ENCODE measurements around the gene ITPR3.

ITPR3 gene

GRCh38 chr6:33690766-33691165, 69.6 kb downstream of the ITPR3 start:
- no peaks in the 10 kb centered on the region for H3K27me3 ChIP-seq (ENCODE audit: control insufficient read depth, insufficient read depth, low read length)
- no peaks in the 10 kb centered on the region for H3K4me1 ChIP-seq (ENCODE audit: control insufficient read depth, insufficient read depth, low read length)
- H3K4me3 ChIP-seq (ENCODE audit: low read length), result no peak overlapping the region
- no peak overlapping the region for H3K9ac ChIP-seq (ENCODE audit: low read length)
- H3K27ac ChIP-seq (ENCODE audit: low read depth, low read length), result no peak overlapping the region
- peaks cover 24% of the 10 kb centered on the region for H3K36me3 ChIP-seq (ENCODE audit: control insufficient read depth, insufficient read depth, low read length)

- H3K4me3 ChIP-seq (ENCODE audit: low read length), result no peak overlapping the region
- no peak overlapping the region for H3K9ac ChIP-seq (ENCODE audit: low read length)
- H3K4me1 ChIP-seq (ENCODE audit: control insufficient read depth, insufficient read depth, low read length), result no peaks in the 10 kb centered on the region
- H3K27ac ChIP-seq (ENCODE audit: low read depth, low read length), result no peak overlapping the region
- no peaks in the 10 kb centered on the region for H3K27me3 ChIP-seq (ENCODE audit: control insufficient read depth, insufficient read depth, low read length)
- peaks cover 20% of the 10 kb centered on the region for H3K36me3 ChIP-seq (ENCODE audit: control insufficient read depth, insufficient read depth, low read length)
These were observed 70.4 kb downstream of the ITPR3 start for GRCh38 chr6:33691456-33692077.

- Histone ChIP-seq H3K27me3 (ENCODE audit: control insufficient read depth, insufficient read depth, low read length) (no peaks in the 10 kb centered on the region), H3K4me1 (ENCODE audit: control insufficient read depth, insufficient read depth, low read length) (peaks cover 3% of the 10 kb centered on the region), H3K4me3 (ENCODE audit: low read length) (no peak overlapping the region), H3K9ac (ENCODE audit: low read length) (no peak overlapping the region), H3K36me3 (ENCODE audit: control insufficient read depth, insufficient read depth, low read length) (peaks cover 17% of the 10 kb centered on the region), H3K27ac (ENCODE audit: low read depth, low read length) (no peak overlapping the region)
These were observed 71.1 kb downstream of the ITPR3 start for GRCh38 chr6:33692078-33692759.

- no peak overlapping the region for H3K9ac ChIP-seq (ENCODE audit: low read length)
- no peak overlapping the region for H3K27ac ChIP-seq (ENCODE audit: low read depth, low read length)
- H3K4me3 ChIP-seq (ENCODE audit: low read length), result no peak overlapping the region
- H3K27me3 ChIP-seq (ENCODE audit: control insufficient read depth, insufficient read depth, low read length), result no peaks in the 10 kb centered on the region
- H3K36me3 ChIP-seq (ENCODE audit: control insufficient read depth, insufficient read depth, low read length), result peaks cover 18% of the 10 kb centered on the region
- H3K4me1 ChIP-seq (ENCODE audit: control insufficient read depth, insufficient read depth, low read length), result peaks cover 3% of the 10 kb centered on the region
These were observed 71.6 kb downstream of the ITPR3 start for GRCh38 chr6:33692760-33693158.

GRCh38 chr6:33693186-33694105, 72.3 kb downstream of the ITPR3 start:
- H3K36me3 ChIP-seq (ENCODE audit: control insufficient read depth, insufficient read depth, low read length), result peaks cover 22% of the 10 kb centered on the region
- no peak overlapping the region for H3K4me3 ChIP-seq (ENCODE audit: low read length)
- no peak overlapping the region for H3K9ac ChIP-seq (ENCODE audit: low read length)
- no peak overlapping the region for H3K27ac ChIP-seq (ENCODE audit: low read depth, low read length)
- no peaks in the 10 kb centered on the region for H3K27me3 ChIP-seq (ENCODE audit: control insufficient read depth, insufficient read depth, low read length)
- H3K4me1 ChIP-seq (ENCODE audit: control insufficient read depth, insufficient read depth, low read length), result peaks cover 3% of the 10 kb centered on the region

GRCh38 chr6:33694401-33694931, 73.3 kb downstream of the ITPR3 start:
- H3K4me3 ChIP-seq (ENCODE audit: low read length), result no peak overlapping the region
- no peak overlapping the region for H3K9ac ChIP-seq (ENCODE audit: low read length)
- peaks cover 3% of the 10 kb centered on the region for H3K4me1 ChIP-seq (ENCODE audit: control insufficient read depth, insufficient read depth, low read length)
- no peaks in the 10 kb centered on the region for H3K27me3 ChIP-seq (ENCODE audit: control insufficient read depth, insufficient read depth, low read length)
- H3K27ac ChIP-seq (ENCODE audit: low read depth, low read length), result no peak overlapping the region
- H3K36me3 ChIP-seq (ENCODE audit: control insufficient read depth, insufficient read depth, low read length), result peaks cover 19% of the 10 kb centered on the region

- H3K9ac ChIP-seq (ENCODE audit: low read length), result no peak overlapping the region
- no peaks in the 10 kb centered on the region for H3K27me3 ChIP-seq (ENCODE audit: control insufficient read depth, insufficient read depth, low read length)
- H3K4me1 ChIP-seq (ENCODE audit: control insufficient read depth, insufficient read depth, low read length), result peaks cover 3% of the 10 kb centered on the region
- no peak overlapping the region for H3K4me3 ChIP-seq (ENCODE audit: low read length)
- peaks cover 19% of the 10 kb centered on the region for H3K36me3 ChIP-seq (ENCODE audit: control insufficient read depth, insufficient read depth, low read length)
- H3K27ac ChIP-seq (ENCODE audit: low read depth, low read length), result no peak overlapping the region
These were observed 73.9 kb downstream of the ITPR3 start for GRCh38 chr6:33694977-33695376.

GRCh38 chr6:33695451-33695887, 74.3 kb downstream of the ITPR3 start:
- Histone ChIP-seq H3K27me3 (ENCODE audit: control insufficient read depth, insufficient read depth, low read length) (no peaks in the 10 kb centered on the region), H3K36me3 (ENCODE audit: control insufficient read depth, insufficient read depth, low read length) (peaks cover 19% of the 10 kb centered on the region), H3K9ac (ENCODE audit: low read length) (no peak overlapping the region), H3K4me3 (ENCODE audit: low read length) (no peak overlapping the region), H3K4me1 (ENCODE audit: control insufficient read depth, insufficient read depth, low read length) (peaks cover 3% of the 10 kb centered on the region), H3K27ac (ENCODE audit: low read depth, low read length) (no peak overlapping the region)

- peaks cover 19% of the 10 kb centered on the region for H3K36me3 ChIP-seq (ENCODE audit: control insufficient read depth, insufficient read depth, low read length)
- no peak overlapping the region for H3K27ac ChIP-seq (ENCODE audit: low read depth, low read length)
- no peak overlapping the region for H3K4me3 ChIP-seq (ENCODE audit: low read length)
- no peaks in the 10 kb centered on the region for H3K27me3 ChIP-seq (ENCODE audit: control insufficient read depth, insufficient read depth, low read length)
- no peak overlapping the region for H3K9ac ChIP-seq (ENCODE audit: low read length)
- H3K4me1 ChIP-seq (ENCODE audit: control insufficient read depth, insufficient read depth, low read length), result peaks cover 3% of the 10 kb centered on the region
These were observed 75.0 kb downstream of the ITPR3 start for GRCh38 chr6:33696076-33696475.

GRCh38 chr6:33696548-33697518, 75.7 kb downstream of the ITPR3 start:
- Histone ChIP-seq H3K9ac (ENCODE audit: low read length) (no peak overlapping the region), H3K27me3 (ENCODE audit: control insufficient read depth, insufficient read depth, low read length) (no peaks in the 10 kb centered on the region), H3K4me1 (ENCODE audit: control insufficient read depth, insufficient read depth, low read length) (peaks cover 3% of the 10 kb centered on the region), H3K36me3 (ENCODE audit: control insufficient read depth, insufficient read depth, low read length) (peaks cover 18% of the 10 kb centered on the region), H3K4me3 (ENCODE audit: low read length) (peak overlapping the region; percentile 16), H3K27ac (ENCODE audit: low read depth, low read length) (peak overlapping the region; percentile 43)

GRCh38 chr6:33697845-33698244, 76.7 kb downstream of the ITPR3 start:
- H3K27me3 ChIP-seq (ENCODE audit: control insufficient read depth, insufficient read depth, low read length), result no peaks in the 10 kb centered on the region
- H3K4me1 ChIP-seq (ENCODE audit: control insufficient read depth, insufficient read depth, low read length), result peaks cover 3% of the 10 kb centered on the region
- H3K36me3 ChIP-seq (ENCODE audit: control insufficient read depth, insufficient read depth, low read length), result peaks cover 18% of the 10 kb centered on the region
- H3K9ac ChIP-seq (ENCODE audit: low read length), result no peak overlapping the region
- H3K27ac ChIP-seq (ENCODE audit: low read depth, low read length), result no peak overlapping the region
- H3K4me3 ChIP-seq (ENCODE audit: low read length), result no peak overlapping the region
